ENCODE results near the gene SLC25A24.
"Not testable (repeated sequence)": the region's sequence is repeated elsewhere in the genome, so short reads cannot be mapped to it uniquely, and the experiment has no call there.

Gene SLC25A24

GRCh38 chr1:108211014-108211413 is 10.9 kb upstream of the SLC25A24 start:
- peak; percentile 91 for TF ChIP-seq ISL1 (CRISPR knock-in tag; IDR thresholded peaks at IDR 0.05)
- TF ChIP-seq CREB5 (CRISPR knock-in tag; IDR thresholded peaks at IDR 0.05; ENCODE audit: low read depth): no peak
- TF ChIP-seq TCF4 (CRISPR knock-in tag; IDR thresholded peaks at IDR 0.05; ENCODE audit: borderline replicate concordance): 0 out of 2 replicates have a peak, but pooled peaks have one; percentile 13
- no peak for TF ChIP-seq PPARA (CRISPR knock-in tag; IDR thresholded peaks at IDR 0.05; ENCODE audit: borderline replicate concordance)
- ATAC-seq: no peak

- no peak for ATAC-seq
- no peak for TF ChIP-seq ESRRG (CRISPR knock-in tag; IDR thresholded peaks at IDR 0.05)
- no peak for TF ChIP-seq CSRNP3 (CRISPR knock-in tag; IDR thresholded peaks at IDR 0.05)
- TF ChIP-seq ZFP30 (CRISPR knock-in tag; IDR thresholded peaks at IDR 0.05): no peak
- TF ChIP-seq ZC3H10 (CRISPR knock-in tag; IDR thresholded peaks at IDR 0.05): no peak
- TF ChIP-seq TOX (CRISPR knock-in tag; IDR thresholded peaks at IDR 0.05; ENCODE audit: borderline replicate concordance): no peak
- TF ChIP-seq PATZ1 (CRISPR knock-in tag; IDR thresholded peaks at IDR 0.05; ENCODE audit: borderline replicate concordance): no peak
- no peak for TF ChIP-seq PPARA (CRISPR knock-in tag; IDR thresholded peaks at IDR 0.05; ENCODE audit: borderline replicate concordance)
- TF ChIP-seq ZFP3 (CRISPR knock-in tag; IDR thresholded peaks at IDR 0.05): no peak
- no peak for TF ChIP-seq ISL1 (CRISPR knock-in tag; IDR thresholded peaks at IDR 0.05)
- TF ChIP-seq RARB (CRISPR knock-in tag; IDR thresholded peaks at IDR 0.05): no peak
- no peak for TF ChIP-seq TCF4 (CRISPR knock-in tag; IDR thresholded peaks at IDR 0.05; ENCODE audit: borderline replicate concordance)
- no peak for TF ChIP-seq ZNF565 (CRISPR knock-in tag; conservative IDR thresholded peaks at IDR 0.05; ENCODE audit: low read depth)
- TF ChIP-seq OSR1 (CRISPR knock-in tag; IDR thresholded peaks at IDR 0.05): no peak
- TF ChIP-seq CSDC2 (CRISPR knock-in tag; IDR thresholded peaks at IDR 0.05): no peak
- TF ChIP-seq CREB5 (CRISPR knock-in tag; IDR thresholded peaks at IDR 0.05; ENCODE audit: low read depth): no peak
- TF ChIP-seq ARNTL (CRISPR knock-in tag; IDR thresholded peaks at IDR 0.05; ENCODE audit: borderline replicate concordance, low read depth): no peak
Observed at GRCh38 chr1:108209456-108210108, 9.4 kb upstream of the SLC25A24 start.

- no peak for TF ChIP-seq PPARA (CRISPR knock-in tag; IDR thresholded peaks at IDR 0.05; ENCODE audit: borderline replicate concordance)
Observed at GRCh38 chr1:108208724-108209446, 8.7 kb upstream of the SLC25A24 start.

GRCh38 chr1:108203582-108203981 is 3.4 kb upstream of the SLC25A24 start:
- ATAC-seq: not testable (repeated sequence)
- 0 out of 2 replicates have a peak, but pooled peaks have one; percentile 19 for TF ChIP-seq ZNF8 (CRISPR knock-in tag; IDR thresholded peaks at IDR 0.05)

More at GRCh38 chr1:108208724-108209446, 8.7 kb upstream of the SLC25A24 start:
- ATAC-seq: no peak

GRCh38 chr1:108201687-108202086 is 1.5 kb upstream of the SLC25A24 start:
- no peak for ATAC-seq
- TF ChIP-seq PPARA (CRISPR knock-in tag; IDR thresholded peaks at IDR 0.05; ENCODE audit: borderline replicate concordance) (no peak), TOX (CRISPR knock-in tag; IDR thresholded peaks at IDR 0.05; ENCODE audit: borderline replicate concordance) (no peak), GLIS3 (CRISPR knock-in tag; IDR thresholded peaks at IDR 0.05) (no peak), OSR1 (CRISPR knock-in tag; IDR thresholded peaks at IDR 0.05) (no peak), ISL1 (CRISPR knock-in tag; IDR thresholded peaks at IDR 0.05) (no peak), ESRRG (CRISPR knock-in tag; IDR thresholded peaks at IDR 0.05) (no peak), SNAI2 (CRISPR knock-in tag; IDR thresholded peaks at IDR 0.05) (no peak), ARNTL (CRISPR knock-in tag; IDR thresholded peaks at IDR 0.05; ENCODE audit: borderline replicate concordance, low read depth) (no peak), ZNF70 (CRISPR knock-in tag; IDR thresholded peaks at IDR 0.05) (no peak), TSHZ2 (CRISPR knock-in tag; IDR thresholded peaks at IDR 0.05) (no peak), CREB5 (CRISPR knock-in tag; IDR thresholded peaks at IDR 0.05; ENCODE audit: low read depth) (no peak), TCF4 (CRISPR knock-in tag; IDR thresholded peaks at IDR 0.05; ENCODE audit: borderline replicate concordance) (no peak), ZNF565 (CRISPR knock-in tag; conservative IDR thresholded peaks at IDR 0.05; ENCODE audit: low read depth) (no peak), RARB (CRISPR knock-in tag; IDR thresholded peaks at IDR 0.05) (no peak), ZFP3 (CRISPR knock-in tag; IDR thresholded peaks at IDR 0.05) (no peak)
